Retinal pigment epithelial cell (primary cell): Measurements from ENCODE around the gene RTN4RL2.
A peak's percentile ranks its signal among the peaks of the same experiment; 100 is the strongest.

Source experiments
- DNase-seq: peaks from one replicate; pipeline ENCODE4 v3.0.0-alpha.2; 2010; ENCODE audit warnings: low read depth
- H3K4me3 ChIP-seq: 2 replicates; pipeline ENCODE4 v1.5.1; 2011; ENCODE audit warnings: mild to moderate bottlenecking, low read length, control low read depth, moderate library complexity
- TF ChIP-seq, protein P1 (sequence below): conservative IDR thresholded peaks from 2 replicates; pipeline ENCODE4 v1.5.1; 2011; ENCODE audit warnings: low read depth, low read length, control low read depth, inconsistent platforms

The RTN4RL2 gene

DNA sequence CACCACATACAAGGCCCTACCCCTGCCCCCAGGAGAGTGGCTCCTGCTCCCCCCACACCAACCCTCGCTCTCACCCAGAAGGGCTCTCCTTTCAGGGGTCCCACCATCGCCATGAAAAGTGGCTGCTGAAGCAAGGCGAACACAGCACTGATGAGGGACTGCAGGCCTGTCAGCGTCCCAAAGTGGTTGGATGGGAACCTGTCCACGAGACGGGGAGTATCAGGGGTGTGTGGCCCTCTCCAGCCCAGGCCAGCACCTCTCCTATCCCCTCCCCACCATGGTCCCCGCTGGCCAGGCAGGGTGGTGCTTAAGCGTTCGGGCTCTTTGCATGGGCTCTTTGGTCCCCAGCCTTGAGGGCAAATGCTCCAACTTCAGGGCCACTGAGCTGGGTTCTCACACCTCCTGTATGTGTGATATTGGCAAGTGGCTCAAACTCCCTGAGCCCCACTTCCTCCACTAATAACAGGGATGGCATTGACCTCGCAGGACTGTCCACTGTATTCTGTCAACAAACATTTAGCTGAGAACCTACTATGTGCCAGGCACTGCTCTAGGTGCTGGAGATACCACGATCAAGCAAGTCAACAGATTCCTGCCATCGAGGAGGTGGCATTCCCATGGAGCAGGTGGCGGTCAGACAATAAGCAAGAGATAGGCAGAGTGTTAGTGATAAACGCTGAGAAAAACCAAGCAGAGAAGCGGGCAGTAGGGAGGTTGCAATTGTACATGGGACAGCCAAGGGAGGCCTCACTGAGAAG lies 26.9 kb downstream of the RTN4RL2 start:
- H3K4me3 ChIP-seq = no peak overlapping the region
- DNase-seq = no peak
- TF ChIP-seq, protein P1, sequence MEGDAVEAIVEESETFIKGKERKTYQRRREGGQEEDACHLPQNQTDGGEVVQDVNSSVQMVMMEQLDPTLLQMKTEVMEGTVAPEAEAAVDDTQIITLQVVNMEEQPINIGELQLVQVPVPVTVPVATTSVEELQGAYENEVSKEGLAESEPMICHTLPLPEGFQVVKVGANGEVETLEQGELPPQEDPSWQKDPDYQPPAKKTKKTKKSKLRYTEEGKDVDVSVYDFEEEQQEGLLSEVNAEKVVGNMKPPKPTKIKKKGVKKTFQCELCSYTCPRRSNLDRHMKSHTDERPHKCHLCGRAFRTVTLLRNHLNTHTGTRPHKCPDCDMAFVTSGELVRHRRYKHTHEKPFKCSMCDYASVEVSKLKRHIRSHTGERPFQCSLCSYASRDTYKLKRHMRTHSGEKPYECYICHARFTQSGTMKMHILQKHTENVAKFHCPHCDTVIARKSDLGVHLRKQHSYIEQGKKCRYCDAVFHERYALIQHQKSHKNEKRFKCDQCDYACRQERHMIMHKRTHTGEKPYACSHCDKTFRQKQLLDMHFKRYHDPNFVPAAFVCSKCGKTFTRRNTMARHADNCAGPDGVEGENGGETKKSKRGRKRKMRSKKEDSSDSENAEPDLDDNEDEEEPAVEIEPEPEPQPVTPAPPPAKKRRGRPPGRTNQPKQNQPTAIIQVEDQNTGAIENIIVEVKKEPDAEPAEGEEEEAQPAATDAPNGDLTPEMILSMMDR = no peak

DNA sequence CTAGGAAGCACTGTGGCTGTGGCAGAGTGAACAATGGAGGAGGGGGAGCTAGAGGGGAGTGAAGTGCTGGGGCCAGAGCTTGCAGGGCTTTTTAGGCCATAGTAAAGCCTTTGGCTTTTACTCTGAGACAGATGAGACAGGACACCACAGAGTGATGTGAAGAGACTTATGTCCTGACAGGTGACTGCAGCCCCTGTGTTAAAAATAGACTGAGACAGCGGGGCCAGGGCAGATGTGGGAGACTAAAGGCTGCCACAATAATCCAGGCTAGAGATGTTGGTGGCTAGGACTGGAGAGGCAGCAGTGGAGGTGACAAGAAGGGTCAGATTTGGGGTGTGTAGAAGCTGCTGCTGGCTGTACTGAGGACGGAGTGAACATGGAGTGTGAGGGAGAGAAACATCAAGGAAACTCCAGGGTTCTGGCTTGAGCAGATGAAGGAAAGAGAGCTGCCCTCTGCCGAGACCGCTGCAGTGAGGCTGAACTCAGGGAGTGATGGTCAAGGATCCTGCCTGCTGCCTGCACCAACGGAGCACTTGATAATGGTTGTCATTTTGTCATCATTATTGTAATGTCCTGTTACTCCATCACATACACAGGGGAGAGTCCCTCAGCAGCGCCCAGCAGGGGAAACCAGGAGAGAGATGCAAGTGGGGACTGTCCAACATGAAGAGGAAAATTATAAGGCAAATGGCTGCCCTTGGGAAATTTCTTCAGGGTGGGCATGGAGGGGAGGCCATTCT lies 27.8 kb downstream of the RTN4RL2 start:
- H3K4me3 ChIP-seq = no peak overlapping the region
- no peak for DNase-seq
- TF ChIP-seq, protein P1 = no peak

DNA sequence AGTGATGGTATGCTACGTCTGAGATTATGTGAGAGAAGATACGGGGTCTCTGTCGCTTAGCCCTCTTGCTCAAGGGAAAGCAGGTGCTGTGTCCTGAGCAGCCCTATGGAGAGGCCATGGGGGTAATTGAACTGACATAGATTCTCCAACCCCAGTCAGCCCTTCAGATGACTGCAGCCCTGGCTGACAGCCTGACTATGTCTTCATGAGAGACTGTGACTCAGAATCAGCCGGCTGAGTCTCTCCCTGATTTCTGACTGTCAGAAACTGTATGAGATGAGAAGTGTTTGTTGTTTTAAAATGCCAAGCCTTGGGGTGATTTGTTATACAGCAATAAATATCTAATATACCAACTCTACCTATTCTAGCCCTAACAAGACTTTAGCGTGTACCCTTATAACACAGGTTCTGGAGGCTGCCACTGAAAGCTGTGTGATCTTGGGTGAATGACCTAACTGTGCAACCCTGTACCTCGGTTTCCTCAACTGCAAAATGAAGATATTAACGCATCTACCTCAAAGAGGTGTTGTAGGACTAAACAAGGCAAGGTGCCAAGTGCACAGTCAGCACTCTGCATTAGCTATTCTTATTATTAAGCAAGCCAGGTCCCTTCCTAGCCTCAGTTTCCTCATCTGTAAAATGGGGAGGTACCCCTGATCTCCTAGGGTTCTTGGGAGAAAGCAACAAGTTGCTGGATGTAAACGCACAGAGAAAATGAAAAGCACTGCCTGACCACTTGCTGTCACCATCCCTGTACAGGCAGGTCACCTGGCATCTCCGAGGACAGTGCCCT lies 30.3 kb downstream of the RTN4RL2 start:
- H3K4me3 ChIP-seq = no peak overlapping the region
- TF ChIP-seq, protein P1 = no peak
- no peak for DNase-seq

DNA sequence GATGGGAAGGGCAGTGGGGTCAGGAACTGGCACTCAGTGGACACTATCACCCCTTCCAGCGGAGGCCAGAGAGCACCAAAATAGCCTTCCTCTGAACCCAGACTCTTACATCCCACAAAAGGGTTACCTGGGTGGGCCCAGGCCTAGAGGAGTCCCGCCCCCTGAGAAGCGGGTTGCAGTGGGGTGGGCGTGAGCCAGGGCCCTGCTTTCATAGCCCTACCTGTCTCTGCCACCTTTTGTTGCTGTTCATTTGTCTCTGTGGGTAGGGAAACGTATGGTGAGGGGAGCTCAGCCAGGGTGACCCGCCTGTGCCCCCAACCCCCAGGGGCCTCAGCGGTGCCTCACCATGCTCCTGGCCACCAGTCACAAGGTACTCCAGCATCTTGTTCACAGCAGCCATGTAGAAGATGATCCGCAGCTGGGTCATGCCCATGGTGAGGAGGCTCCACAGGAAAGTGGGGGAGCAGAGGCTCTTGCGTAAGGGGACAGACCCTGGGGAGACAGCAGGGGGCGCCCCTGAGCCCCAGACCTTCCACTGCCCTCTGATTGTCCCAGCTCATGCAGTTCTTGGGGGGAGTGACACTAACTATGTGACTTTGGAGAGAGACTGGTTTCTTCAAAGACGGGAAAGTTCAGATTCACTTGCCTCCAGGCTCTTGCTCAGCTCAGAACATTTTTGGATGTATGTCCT lies 31.2 kb downstream of the RTN4RL2 start:
- DNase-seq = no peak
- TF ChIP-seq, protein P1 = peak; percentile 71
- no peak overlapping the region for H3K4me3 ChIP-seq

DNA sequence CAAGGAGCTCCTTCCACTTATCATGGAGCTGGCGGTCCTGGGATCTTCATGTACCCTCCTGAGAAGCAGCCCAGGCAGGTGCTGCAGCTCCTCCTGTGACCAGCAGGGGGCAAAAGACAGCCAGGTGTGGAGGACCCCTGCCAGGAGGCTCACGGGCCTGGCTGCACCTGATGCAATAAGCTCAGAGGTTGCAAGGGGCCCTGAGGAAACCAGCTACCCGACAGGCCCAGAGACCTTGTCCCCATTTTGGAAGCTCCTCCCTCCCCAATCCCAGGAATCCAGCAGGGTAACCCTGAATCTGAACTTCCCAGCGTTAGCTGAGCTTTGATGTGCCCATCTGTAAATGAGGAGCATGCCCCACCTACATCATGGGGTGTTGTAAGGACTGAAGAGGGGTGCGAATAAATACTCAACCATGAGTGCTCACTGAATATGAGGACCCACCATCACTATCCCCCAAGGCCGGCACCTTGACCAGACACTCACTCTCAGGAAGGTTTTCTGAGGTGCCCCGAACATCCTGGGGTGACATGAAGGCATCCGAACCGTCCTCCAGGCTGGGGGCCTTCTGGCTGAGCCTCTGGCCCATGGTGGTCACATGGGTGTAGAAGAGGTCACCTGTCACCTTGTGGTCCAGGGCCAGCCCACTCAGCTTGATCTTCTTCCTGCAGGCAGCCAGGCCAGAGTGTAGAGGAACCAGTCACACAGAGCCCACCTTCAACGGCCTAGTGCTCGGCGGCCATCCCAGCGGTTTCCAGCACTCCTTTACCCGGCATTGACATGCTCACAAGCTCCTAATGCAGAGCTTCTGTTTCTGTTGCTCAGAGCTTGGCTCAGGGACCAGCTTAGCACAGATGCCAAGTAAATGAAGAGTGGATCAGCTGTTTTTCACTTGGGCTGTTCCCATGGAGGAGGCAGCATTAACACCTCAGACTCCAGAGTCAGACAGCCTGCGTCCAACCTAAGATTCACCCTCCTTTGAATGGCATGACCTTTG lies 33.5 kb downstream of the RTN4RL2 start:
- TF ChIP-seq, protein P1 = peak; percentile 99
- no peak for DNase-seq
- no peak overlapping the region for H3K4me3 ChIP-seq
